ENCODE data around the gene ROR1.

ROR1 gene

DNA sequence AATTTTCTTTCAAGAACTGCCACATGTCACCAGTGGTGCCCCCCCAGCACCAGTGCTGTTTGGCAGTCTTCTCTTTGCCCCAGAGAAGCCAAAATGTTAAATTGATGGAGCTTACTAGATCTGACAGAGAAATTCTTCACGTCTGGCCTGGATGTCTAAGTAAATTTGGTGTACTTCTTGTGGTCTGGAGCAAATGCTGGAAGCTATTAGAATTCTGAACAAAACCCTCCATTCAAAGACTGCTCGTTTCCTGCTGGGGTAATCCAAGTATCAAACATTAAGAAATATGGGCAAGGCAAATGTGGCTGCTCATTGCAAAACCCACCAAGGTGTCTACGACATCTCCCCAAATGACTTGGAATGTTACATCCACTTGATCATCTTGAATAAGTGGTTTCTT lies 92.3 kb downstream of the ROR1 start:
- H3K4me3 ChIP-seq (ENCODE audit: low read depth in 1 of 2, low read length in 1 of 2) = no peak overlapping the region
- no peaks in the 10 kb centered on the region for H3K9me3 ChIP-seq
- H3K27ac ChIP-seq = no peak overlapping the region
- no peaks in the 10 kb centered on the region for H3K36me3 ChIP-seq
- TF ChIP-seq, protein P1, sequence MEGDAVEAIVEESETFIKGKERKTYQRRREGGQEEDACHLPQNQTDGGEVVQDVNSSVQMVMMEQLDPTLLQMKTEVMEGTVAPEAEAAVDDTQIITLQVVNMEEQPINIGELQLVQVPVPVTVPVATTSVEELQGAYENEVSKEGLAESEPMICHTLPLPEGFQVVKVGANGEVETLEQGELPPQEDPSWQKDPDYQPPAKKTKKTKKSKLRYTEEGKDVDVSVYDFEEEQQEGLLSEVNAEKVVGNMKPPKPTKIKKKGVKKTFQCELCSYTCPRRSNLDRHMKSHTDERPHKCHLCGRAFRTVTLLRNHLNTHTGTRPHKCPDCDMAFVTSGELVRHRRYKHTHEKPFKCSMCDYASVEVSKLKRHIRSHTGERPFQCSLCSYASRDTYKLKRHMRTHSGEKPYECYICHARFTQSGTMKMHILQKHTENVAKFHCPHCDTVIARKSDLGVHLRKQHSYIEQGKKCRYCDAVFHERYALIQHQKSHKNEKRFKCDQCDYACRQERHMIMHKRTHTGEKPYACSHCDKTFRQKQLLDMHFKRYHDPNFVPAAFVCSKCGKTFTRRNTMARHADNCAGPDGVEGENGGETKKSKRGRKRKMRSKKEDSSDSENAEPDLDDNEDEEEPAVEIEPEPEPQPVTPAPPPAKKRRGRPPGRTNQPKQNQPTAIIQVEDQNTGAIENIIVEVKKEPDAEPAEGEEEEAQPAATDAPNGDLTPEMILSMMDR (IDR thresholded peaks at IDR 0.05) = no peak
- H3K27me3 ChIP-seq = no peaks in the 10 kb centered on the region
- no peaks in the 10 kb centered on the region for H3K4me1 ChIP-seq (ENCODE audit: control insufficient read depth in 1 of 2, insufficient read depth in 1 of 2, low read depth in 1 of 2, low read length in 1 of 2)

DNA sequence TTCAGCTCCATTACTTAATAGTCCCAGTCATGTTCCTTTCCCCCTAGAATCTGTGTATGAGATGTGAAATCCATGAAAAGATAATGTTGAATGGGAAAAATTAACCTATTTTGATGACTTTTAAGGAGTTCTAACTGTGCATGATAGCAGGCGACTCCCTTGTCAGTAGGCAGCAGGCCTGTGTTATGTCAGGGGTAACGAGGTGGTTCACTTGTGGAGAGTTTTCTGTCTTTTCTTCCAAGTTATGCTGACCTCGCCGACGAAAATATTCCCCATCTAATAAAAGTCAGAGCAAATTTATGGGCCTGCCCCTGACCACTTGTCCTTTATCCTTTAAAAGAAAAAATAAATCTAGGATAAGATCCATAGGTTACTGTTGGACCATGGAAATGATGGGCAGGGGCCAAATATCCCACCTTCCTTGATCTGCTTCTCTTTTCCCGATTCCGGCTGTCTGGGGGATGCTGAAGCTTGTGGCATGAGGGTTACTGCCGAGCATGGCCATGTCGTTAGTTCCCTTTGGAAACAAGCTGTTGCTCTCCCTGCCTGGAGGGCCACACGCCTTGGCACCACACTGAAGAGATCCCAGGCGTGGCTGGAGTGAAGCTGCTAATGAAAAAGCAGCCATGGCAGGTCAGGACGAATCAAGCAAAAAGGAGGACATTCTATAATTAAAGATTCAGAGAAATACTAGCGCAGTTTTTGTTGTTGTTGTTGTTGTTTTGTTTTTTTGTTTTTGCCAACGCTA lies 93.8 kb downstream of the ROR1 start:
- Histone ChIP-seq H3K4me3 (ENCODE audit: low read depth in 1 of 2, low read length in 1 of 2) (no peak overlapping the region), H3K27ac (no peak overlapping the region), H3K9me3 (no peaks in the 10 kb centered on the region), H3K27me3 (no peaks in the 10 kb centered on the region), H3K4me1 (ENCODE audit: control insufficient read depth in 1 of 2, insufficient read depth in 1 of 2, low read depth in 1 of 2, low read length in 1 of 2) (no peaks in the 10 kb centered on the region), H3K36me3 (no peaks in the 10 kb centered on the region)
- TF ChIP-seq, protein P1 (IDR thresholded peaks at IDR 0.05) = no peak

- Histone ChIP-seq H3K4me3 (ENCODE audit: low read depth in 1 of 2, low read length in 1 of 2) (no peak overlapping the region), H3K27me3 (no peaks in the 10 kb centered on the region), H3K27ac (no peak overlapping the region), H3K4me1 (ENCODE audit: control insufficient read depth in 1 of 2, insufficient read depth in 1 of 2, low read depth in 1 of 2, low read length in 1 of 2) (no peaks in the 10 kb centered on the region), H3K36me3 (no peaks in the 10 kb centered on the region), H3K9me3 (no peaks in the 10 kb centered on the region)
- TF ChIP-seq, protein P1 (IDR thresholded peaks at IDR 0.05) = no peak
Observed at GRCh38 chr1:63868268-63868781, 94.5 kb downstream of the ROR1 start.

DNA sequence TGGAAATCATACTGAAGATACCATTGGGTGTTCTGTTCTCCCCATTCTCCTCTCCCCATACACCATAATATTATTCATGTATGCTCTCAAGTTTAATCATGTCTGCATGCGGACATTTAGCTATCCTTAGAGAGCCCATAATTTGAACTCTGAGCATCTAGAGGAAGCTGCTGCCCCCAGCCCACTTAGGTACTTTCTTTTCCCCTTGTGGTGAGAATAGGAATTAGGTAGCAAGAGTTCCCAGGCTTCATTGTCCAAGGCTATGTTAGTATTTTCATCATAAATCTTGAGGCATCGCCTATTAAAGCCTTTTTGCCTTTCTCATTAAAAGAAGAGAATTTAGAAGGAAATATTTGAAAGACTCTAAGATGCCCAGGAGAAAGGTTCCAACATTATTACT lies 96.3 kb downstream of the ROR1 start:
- Histone ChIP-seq H3K4me1 (ENCODE audit: control insufficient read depth in 1 of 2, insufficient read depth in 1 of 2, low read depth in 1 of 2, low read length in 1 of 2) (no peaks in the 10 kb centered on the region), H3K36me3 (no peaks in the 10 kb centered on the region), H3K27ac (no peak overlapping the region), H3K4me3 (ENCODE audit: low read depth in 1 of 2, low read length in 1 of 2) (no peak overlapping the region), H3K9me3 (no peaks in the 10 kb centered on the region), H3K27me3 (no peaks in the 10 kb centered on the region)
- TF ChIP-seq, protein P1 (IDR thresholded peaks at IDR 0.05) = no peak

- no peak overlapping the region for H3K4me3 ChIP-seq (ENCODE audit: low read depth in 1 of 2, low read length in 1 of 2)
- H3K27ac ChIP-seq = no peak overlapping the region
- no peaks in the 10 kb centered on the region for H3K4me1 ChIP-seq (ENCODE audit: control insufficient read depth in 1 of 2, insufficient read depth in 1 of 2, low read depth in 1 of 2, low read length in 1 of 2)
- TF ChIP-seq, protein P1 (IDR thresholded peaks at IDR 0.05) = no peak
- H3K9me3 ChIP-seq = no peaks in the 10 kb centered on the region
- no peaks in the 10 kb centered on the region for H3K27me3 ChIP-seq
- H3K36me3 ChIP-seq = no peaks in the 10 kb centered on the region
Observed at GRCh38 chr1:63871463-63871862, 97.6 kb downstream of the ROR1 start.

Data from neutrophil (primary cell).